Fibroblast of mammary gland (primary cell): ENCODE results near the gene KRT26.

ENCODE experiments used
- DNase-seq: peaks from one replicate; pipeline ENCODE4 v3.0.0-alpha.2; 2010; ENCODE audit warnings: low read depth
- H3K4me3 ChIP-seq: 2 replicates; pipeline ENCODE4 v1.5.1; 2011; ENCODE audit warnings: low read depth, mild to moderate bottlenecking, low read length, moderate library complexity; ENCODE audit not compliant: control insufficient read depth
- TF ChIP-seq, protein P1 (sequence below): conservative IDR thresholded peaks from 2 replicates; pipeline ENCODE4 v1.5.1; 2011; ENCODE audit warnings: low read depth, low read length, inconsistent platforms; ENCODE audit not compliant: control insufficient read depth, insufficient read depth

KRT26 gene

DNA sequence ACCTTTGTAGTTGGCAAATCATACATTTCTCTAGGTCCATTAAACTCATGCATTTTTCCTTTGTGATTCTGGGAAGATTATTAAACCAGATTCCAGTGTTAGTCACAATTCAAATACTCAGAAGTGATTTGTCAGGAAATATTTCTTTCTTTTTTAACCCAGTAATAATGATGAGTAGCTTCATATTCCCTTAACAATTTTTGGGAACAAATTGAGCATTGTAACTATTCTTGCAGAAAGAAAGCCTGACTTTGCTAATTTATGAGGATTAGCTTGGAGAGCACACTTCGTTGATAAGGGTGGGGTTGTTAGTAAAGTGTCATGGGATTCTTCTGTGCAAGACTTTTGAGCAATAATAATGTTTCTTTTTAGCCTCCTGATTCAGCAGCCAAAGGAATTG, 49.8 kb downstream of the KRT26 start:
- TF ChIP-seq, protein P1, sequence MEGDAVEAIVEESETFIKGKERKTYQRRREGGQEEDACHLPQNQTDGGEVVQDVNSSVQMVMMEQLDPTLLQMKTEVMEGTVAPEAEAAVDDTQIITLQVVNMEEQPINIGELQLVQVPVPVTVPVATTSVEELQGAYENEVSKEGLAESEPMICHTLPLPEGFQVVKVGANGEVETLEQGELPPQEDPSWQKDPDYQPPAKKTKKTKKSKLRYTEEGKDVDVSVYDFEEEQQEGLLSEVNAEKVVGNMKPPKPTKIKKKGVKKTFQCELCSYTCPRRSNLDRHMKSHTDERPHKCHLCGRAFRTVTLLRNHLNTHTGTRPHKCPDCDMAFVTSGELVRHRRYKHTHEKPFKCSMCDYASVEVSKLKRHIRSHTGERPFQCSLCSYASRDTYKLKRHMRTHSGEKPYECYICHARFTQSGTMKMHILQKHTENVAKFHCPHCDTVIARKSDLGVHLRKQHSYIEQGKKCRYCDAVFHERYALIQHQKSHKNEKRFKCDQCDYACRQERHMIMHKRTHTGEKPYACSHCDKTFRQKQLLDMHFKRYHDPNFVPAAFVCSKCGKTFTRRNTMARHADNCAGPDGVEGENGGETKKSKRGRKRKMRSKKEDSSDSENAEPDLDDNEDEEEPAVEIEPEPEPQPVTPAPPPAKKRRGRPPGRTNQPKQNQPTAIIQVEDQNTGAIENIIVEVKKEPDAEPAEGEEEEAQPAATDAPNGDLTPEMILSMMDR = no peak
- H3K4me3 ChIP-seq = no peak overlapping the region
- no peak for DNase-seq

DNA sequence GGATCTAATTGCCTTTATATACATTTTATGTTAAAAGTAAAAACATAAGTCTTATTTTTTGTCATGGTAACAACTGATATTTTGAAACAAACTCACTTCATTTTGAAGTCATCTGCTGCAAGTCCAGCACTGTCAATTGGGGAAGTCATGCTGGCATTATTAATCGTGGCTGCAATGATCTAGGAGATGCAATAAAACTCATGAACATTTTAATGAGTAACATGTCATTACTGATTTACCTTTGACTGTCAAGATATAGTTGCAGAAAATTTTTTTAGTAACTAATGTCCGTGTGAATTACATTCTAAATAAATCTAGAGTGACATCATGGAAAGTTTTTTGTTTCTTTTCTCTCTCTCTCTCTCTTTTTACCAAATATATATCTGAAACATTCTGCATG, 51.1 kb downstream of the KRT26 start:
- TF ChIP-seq, protein P1 = no peak
- H3K4me3 ChIP-seq = no peak overlapping the region
- DNase-seq = no peak

DNA sequence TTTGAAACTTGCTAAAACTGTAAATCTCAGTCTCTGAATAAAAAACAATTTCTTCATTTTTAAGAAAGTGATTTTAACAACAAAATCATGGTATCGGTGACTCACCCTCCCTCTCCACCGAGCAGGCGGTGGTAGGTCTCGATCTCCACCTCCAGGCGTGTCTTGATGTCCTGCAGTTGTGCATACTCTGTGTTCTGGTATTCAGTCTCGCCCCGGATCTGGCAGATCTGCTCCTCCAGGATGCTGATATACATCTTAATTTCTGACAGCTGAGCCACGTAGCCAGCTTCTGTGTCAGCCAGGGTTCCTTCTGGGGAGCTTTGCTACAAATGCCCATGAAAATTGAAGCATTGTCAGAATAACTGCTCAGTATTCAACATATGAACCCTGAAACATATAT, 53.1 kb downstream of the KRT26 start:
- TF ChIP-seq, protein P1 = no peak
- DNase-seq = no peak
- H3K4me3 ChIP-seq = no peak overlapping the region

DNA sequence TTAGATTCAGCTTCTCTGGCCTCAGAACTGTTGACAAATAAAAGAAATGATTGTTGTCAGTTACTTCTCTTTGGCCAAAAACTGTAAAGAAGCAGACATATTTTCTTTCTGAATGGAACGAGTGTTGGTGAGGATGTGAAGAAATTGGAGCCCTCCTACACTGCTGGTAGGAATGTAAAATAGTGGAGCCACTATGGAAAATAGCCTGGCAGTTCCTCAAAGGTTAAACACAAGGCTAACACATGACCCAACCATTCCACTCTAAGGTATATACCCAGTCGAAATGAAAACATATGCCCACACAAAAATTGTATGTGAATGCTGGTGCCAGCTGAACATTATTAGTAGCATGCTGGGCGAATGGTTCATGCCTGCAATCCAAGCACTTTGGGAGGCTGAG, 54.2 kb downstream of the KRT26 start:
- H3K4me3 ChIP-seq = no peak overlapping the region
- DNase-seq = no peak
- TF ChIP-seq, protein P1 = no peak
